HEK293T (cell line): ENCODE data around the gene ARID1A.

Experiments
- ARNT ChIP-seq: fragments of 450-650 bp; IDR thresholded peaks from 2 replicates; pipeline ENCODE4 v1.6.1; 2017; ENCODE audit warnings: mild to moderate bottlenecking
- BHLHE40 ChIP-seq: fragments of 450-650 bp; IDR thresholded peaks from 2 replicates; pipeline ENCODE4 v1.6.1; 2016; ENCODE audit warnings: mild to moderate bottlenecking, moderate library complexity, borderline replicate concordance
- HDGF ChIP-seq: fragments of 450-650 bp; IDR thresholded peaks from 2 replicates; pipeline ENCODE4 v1.6.1; 2017; ENCODE audit warnings: antibody characterized with exemption, borderline replicate concordance
- SUZ12 ChIP-seq: fragments of 450-650 bp; IDR thresholded peaks from 2 replicates; pipeline ENCODE4 v1.6.1; 2016; ENCODE audit warnings: mild to moderate bottlenecking
- TARDBP ChIP-seq: fragments of 450-650 bp; IDR thresholded peaks from 2 replicates; pipeline ENCODE4 v1.6.1; 2016

DNA sequence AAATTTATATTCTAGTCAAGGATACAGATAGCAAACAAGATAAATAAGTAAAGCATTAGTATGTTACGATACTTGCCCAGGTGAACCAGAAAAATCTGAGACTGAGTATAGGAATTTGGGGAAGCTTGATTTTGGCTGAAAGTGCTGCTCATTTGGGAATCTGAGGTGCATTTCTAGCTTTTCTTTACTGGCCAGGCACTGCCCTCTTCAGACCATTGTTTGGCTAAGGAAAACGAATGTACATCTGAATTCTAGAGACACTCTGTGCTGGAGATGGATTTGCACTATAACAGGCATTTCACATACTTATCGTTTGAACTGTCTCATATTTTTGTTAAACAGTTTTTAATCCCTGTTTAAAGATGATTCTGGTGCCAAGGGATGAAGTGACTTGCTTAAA lies 23.4 kb downstream of the ARID1A start:
- TF ChIP-seq HDGF: no peak
- TF ChIP-seq BHLHE40: no peak
- no peak for TF ChIP-seq ARNT
- no peak for TF ChIP-seq TARDBP
- no peak for TF ChIP-seq SUZ12
